ENCODE measurements around the gene CRACDL.

Gene CRACDL

DNA sequence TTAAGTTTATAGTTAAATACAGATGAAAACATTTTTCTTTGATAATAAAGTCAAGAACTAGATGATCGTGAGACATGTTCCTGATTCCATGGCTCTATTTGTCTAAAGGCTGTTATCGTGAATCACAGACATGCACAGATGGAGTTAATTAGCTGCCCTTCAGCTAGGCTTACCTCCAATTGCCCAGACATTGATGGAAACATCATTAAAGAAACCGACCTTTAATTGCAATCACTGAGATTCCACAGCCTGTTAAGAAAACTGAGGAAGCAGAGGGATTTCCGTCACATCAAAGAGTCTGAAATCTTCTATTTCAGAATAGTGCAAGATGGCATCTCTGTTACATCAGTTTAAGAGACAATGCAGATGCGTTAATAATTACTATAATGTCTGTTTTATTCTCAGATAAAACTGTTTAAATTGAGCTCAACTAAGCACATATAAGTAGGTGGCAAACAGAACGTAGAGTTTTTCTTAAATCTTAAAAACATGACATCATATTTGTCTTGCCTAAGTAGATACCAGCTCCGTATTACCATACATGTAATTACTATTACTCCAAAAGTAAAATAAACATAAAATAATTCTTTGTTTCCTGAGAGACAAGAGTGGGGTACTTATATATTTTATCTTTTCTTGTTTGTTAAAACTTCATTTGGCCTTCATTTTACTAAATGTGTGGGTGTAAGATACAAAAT is 23.9 kb upstream of the CRACDL start:
- TF ChIP-seq, protein P1, sequence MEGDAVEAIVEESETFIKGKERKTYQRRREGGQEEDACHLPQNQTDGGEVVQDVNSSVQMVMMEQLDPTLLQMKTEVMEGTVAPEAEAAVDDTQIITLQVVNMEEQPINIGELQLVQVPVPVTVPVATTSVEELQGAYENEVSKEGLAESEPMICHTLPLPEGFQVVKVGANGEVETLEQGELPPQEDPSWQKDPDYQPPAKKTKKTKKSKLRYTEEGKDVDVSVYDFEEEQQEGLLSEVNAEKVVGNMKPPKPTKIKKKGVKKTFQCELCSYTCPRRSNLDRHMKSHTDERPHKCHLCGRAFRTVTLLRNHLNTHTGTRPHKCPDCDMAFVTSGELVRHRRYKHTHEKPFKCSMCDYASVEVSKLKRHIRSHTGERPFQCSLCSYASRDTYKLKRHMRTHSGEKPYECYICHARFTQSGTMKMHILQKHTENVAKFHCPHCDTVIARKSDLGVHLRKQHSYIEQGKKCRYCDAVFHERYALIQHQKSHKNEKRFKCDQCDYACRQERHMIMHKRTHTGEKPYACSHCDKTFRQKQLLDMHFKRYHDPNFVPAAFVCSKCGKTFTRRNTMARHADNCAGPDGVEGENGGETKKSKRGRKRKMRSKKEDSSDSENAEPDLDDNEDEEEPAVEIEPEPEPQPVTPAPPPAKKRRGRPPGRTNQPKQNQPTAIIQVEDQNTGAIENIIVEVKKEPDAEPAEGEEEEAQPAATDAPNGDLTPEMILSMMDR (IDR thresholded peaks at IDR 0.05; ENCODE audit: low read depth, low read length, poor library complexity, severe bottlenecking) = no peak
- TF ChIP-seq EZH2phosphoT487 (IDR thresholded peaks at IDR 0.05; ENCODE audit: borderline replicate concordance, low read length) = no peak
- no peaks in the 10 kb centered on the region for H3F3A ChIP-seq (ENCODE audit: control insufficient read depth, insufficient read depth)
- no peaks in the 10 kb centered on the region for H4K20me1 ChIP-seq (ENCODE audit: control insufficient read depth, insufficient read depth, low read depth, low read length)
- no peaks in the 10 kb centered on the region for H3K79me2 ChIP-seq (ENCODE audit: control insufficient read depth, low read length)
- H3K4me3 ChIP-seq (ENCODE audit: low read length) = no peak overlapping the region
- H3K9me2 ChIP-seq (replicated peaks; ENCODE audit: control insufficient read depth, low read length) = no peaks in the 10 kb centered on the region
- no peaks in the 10 kb centered on the region for H3K4me1 ChIP-seq (ENCODE audit: control insufficient read depth, low read length)
- H3K4me2 ChIP-seq (ENCODE audit: low read length) = no peak overlapping the region
- peaks cover 2% of the 10 kb centered on the region; the same call in 1 of the 2 replicates for H3K27me3 ChIP-seq (ENCODE audit: control insufficient read depth, low read length)
- H3K27ac ChIP-seq (ENCODE audit: low read depth, low read length) = no peak overlapping the region
- H3K36me3 ChIP-seq (ENCODE audit: control insufficient read depth, low read length) = no peaks in the 10 kb centered on the region
- H3K9me3 ChIP-seq (ENCODE audit: control insufficient read depth, insufficient read depth, low read length) = no peaks in the 10 kb centered on the region

- H3K27ac ChIP-seq (ENCODE audit: low read depth, low read length) = no peak overlapping the region
- H3K36me3 ChIP-seq (ENCODE audit: control insufficient read depth, low read length) = no peaks in the 10 kb centered on the region
- no peak overlapping the region for H3K4me3 ChIP-seq (ENCODE audit: low read length)
- H3K27me3 ChIP-seq (ENCODE audit: control insufficient read depth, low read length) = peaks cover 2% of the 10 kb centered on the region; the same call in 1 of the 2 replicates
- TF ChIP-seq, protein P1 (IDR thresholded peaks at IDR 0.05; ENCODE audit: low read depth, low read length, poor library complexity, severe bottlenecking) = no peak
- TF ChIP-seq EZH2phosphoT487 (IDR thresholded peaks at IDR 0.05; ENCODE audit: borderline replicate concordance, low read length) = no peak
- H3K9me3 ChIP-seq (ENCODE audit: control insufficient read depth, insufficient read depth, low read length) = no peaks in the 10 kb centered on the region
- no peaks in the 10 kb centered on the region for H3K9me2 ChIP-seq (replicated peaks; ENCODE audit: control insufficient read depth, low read length)
- no peaks in the 10 kb centered on the region for H3K4me1 ChIP-seq (ENCODE audit: control insufficient read depth, low read length)
- no peaks in the 10 kb centered on the region for H4K20me1 ChIP-seq (ENCODE audit: control insufficient read depth, insufficient read depth, low read depth, low read length)
- H3K4me2 ChIP-seq (ENCODE audit: low read length) = no peak overlapping the region
- H3F3A ChIP-seq (ENCODE audit: control insufficient read depth, insufficient read depth) = no peaks in the 10 kb centered on the region
- no peaks in the 10 kb centered on the region for H3K79me2 ChIP-seq (ENCODE audit: control insufficient read depth, low read length)
These were observed 16.9 kb upstream of the CRACDL start for GRCh38 chr2:98952966-98953365.

DNA sequence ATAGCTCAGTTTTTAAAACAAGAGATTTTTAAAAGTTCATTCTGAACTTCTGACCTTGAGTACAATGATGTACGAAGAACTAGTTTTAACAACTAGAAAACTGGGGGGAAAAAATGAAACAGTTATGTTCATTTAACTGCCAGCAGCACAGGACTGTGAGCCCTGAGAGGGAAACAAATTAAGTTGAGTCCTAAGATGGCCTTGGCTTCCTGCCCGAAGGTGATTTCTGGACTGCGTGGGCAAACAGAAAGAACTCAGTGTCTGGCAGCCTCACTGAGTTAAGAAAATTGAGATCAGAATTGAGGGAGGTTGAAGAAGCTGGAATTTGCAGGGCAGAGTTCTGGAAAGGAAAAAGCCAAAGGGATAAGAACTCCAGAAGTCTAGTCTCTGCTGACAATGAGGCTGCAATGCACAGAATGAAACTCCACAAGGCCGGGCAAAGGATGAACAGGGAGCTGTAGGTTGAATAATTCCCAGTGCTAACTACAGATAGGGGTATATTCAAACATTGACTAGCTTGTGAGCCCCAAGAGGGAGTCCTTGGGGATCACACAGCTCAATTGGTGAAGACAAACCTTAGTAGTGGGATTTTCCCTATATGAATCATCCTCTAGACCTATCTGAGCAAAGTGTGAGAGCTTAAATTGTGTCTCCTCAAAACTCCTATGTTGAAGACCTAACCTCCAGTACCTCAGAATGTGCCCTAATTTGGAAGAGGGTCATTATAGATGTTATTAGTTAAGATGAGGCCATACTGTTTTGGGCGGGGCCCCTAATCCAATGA is 13.1 kb upstream of the CRACDL start:
- Histone ChIP-seq H3K4me1 (ENCODE audit: control insufficient read depth, low read length) (no peaks in the 10 kb centered on the region), H3F3A (ENCODE audit: control insufficient read depth, insufficient read depth) (no peaks in the 10 kb centered on the region)
- TF ChIP-seq EZH2phosphoT487 (IDR thresholded peaks at IDR 0.05; ENCODE audit: borderline replicate concordance, low read length) = no peak
- TF ChIP-seq, protein P1 (IDR thresholded peaks at IDR 0.05; ENCODE audit: low read depth, low read length, poor library complexity, severe bottlenecking) = no peak

More for the DNA sequence above, 13.1 kb upstream of the CRACDL start:
- H3K4me3 ChIP-seq (ENCODE audit: low read length) = no peak overlapping the region
- no peaks in the 10 kb centered on the region for H3K79me2 ChIP-seq (ENCODE audit: control insufficient read depth, low read length)
- no peaks in the 10 kb centered on the region for H3K36me3 ChIP-seq (ENCODE audit: control insufficient read depth, low read length)
- H3K9me3 ChIP-seq (ENCODE audit: control insufficient read depth, insufficient read depth, low read length) = no peaks in the 10 kb centered on the region
- H4K20me1 ChIP-seq (ENCODE audit: control insufficient read depth, insufficient read depth, low read depth, low read length) = no peaks in the 10 kb centered on the region
- no peaks in the 10 kb centered on the region for H3K27me3 ChIP-seq (ENCODE audit: control insufficient read depth, low read length)
- H3K27ac ChIP-seq (ENCODE audit: low read depth, low read length) = no peak overlapping the region
- H3K9me2 ChIP-seq (replicated peaks; ENCODE audit: control insufficient read depth, low read length) = no peaks in the 10 kb centered on the region
- no peak overlapping the region for H3K4me2 ChIP-seq (ENCODE audit: low read length)

Measured in DOHH2 (cell line).